Thoracic aorta (tissue), 2 donors: Measurements from ENCODE around the gene NEDD4L. TPM values are rescaled to one million over a fixed set of nuclear protein-coding genes. Genes with fewer than 3 reads are reported as not detected.

Source experiments
- ATAC-seq: fragments of 150-250 bp; one replicate; pipeline ENCODE4 v1.8.0; 2017; ENCODE audit warnings: low read depth; ENCODE audit not compliant: insufficient number of reproducible peaks, low FRiP score
- DNase-seq: peaks from one replicate; pipeline ENCODE4 v3.0.0-alpha.2; 2020; ENCODE audit warnings: low spot score
- H3K27ac ChIP-seq, 2 donors: fragments of 200-600 bp; sonication (generic); 1 replicate in 1 of 2; 2 replicates in 1 of 2; pipeline ENCODE4 v1.5.1; 2016; ENCODE audit warnings: mild to moderate bottlenecking in 2 of 2, moderate library complexity in 2 of 2
- H3K27me3 ChIP-seq: fragments of 200-600 bp; sonication (generic); replicated peaks from 2 replicates; pipeline ENCODE4 v1.6.0; 2016; ENCODE audit warnings: mild to moderate bottlenecking; ENCODE audit not compliant: insufficient read depth
- H3K36me3 ChIP-seq: fragments of 200-600 bp; sonication (generic); one replicate; pipeline ENCODE4 v1.5.1; 2016
- H3K4me1 ChIP-seq, 2 donors: fragments of 200-600 bp; sonication (generic); 1 replicate in 1 of 2; 2 replicates in 1 of 2; pipeline versions ENCODE4 v1.5.1 to v1.6.0; 2016; ENCODE audit warnings: low read depth in 2 of 2, mild to moderate bottlenecking in 1 of 2; ENCODE audit not compliant: control insufficient read depth in 1 of 2
- H3K4me3 ChIP-seq: fragments of 200-600 bp; sonication (generic); 2 replicates; pipeline ENCODE4 v1.5.1; 2016; ENCODE audit warnings: mild to moderate bottlenecking
- H3K9me3 ChIP-seq: fragments of 200-600 bp; sonication (generic); 2 replicates; pipeline ENCODE4 v1.5.1; 2016
- total RNA-seq, 2 donors: library from RNA; depleted of rRNA; stranded (reverse); fragments of >200 nt; gene quantifications; one replicate each; pipeline versions ENCODE4 v1.1.0 to v1.2.3, GENCODE V29; 2016
- TF ChIP-seq, protein P1 (sequence below): fragments of 200-600 bp; sonication (generic); IDR thresholded peaks from one replicate; pipeline ENCODE4 v1.5.1; 2019; ENCODE audit warnings: antibody characterized with exemption

NEDD4L gene
- total RNA-seq, 2 donors from 2014 or later, result 13.9 to 22.9 TPM

DNA sequence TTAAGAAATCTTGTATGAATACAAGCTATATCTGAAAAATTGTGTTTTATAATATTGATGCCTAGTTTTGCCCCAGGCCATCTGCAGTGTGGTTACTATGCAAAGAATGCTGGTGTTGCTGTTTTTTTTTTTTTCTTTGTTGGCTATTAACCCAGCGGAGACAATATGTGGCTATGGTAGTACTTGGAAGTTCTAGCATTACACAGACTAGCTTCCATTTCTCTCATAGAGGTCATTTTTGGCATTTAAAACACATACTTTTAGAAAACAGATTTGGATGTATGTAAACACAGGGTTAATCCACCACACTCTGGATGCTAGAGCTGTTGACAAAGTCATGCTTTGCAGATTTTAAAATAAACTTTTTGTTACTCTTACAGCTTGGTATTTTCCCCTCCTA lies 209.8 kb downstream of the NEDD4L start:
- no peak overlapping the region for H3K4me3 ChIP-seq
- ATAC-seq (no peak), DNase-seq (no peak)
- no peaks in the 10 kb centered on the region for H3K27me3 ChIP-seq
- TF ChIP-seq, protein P1, sequence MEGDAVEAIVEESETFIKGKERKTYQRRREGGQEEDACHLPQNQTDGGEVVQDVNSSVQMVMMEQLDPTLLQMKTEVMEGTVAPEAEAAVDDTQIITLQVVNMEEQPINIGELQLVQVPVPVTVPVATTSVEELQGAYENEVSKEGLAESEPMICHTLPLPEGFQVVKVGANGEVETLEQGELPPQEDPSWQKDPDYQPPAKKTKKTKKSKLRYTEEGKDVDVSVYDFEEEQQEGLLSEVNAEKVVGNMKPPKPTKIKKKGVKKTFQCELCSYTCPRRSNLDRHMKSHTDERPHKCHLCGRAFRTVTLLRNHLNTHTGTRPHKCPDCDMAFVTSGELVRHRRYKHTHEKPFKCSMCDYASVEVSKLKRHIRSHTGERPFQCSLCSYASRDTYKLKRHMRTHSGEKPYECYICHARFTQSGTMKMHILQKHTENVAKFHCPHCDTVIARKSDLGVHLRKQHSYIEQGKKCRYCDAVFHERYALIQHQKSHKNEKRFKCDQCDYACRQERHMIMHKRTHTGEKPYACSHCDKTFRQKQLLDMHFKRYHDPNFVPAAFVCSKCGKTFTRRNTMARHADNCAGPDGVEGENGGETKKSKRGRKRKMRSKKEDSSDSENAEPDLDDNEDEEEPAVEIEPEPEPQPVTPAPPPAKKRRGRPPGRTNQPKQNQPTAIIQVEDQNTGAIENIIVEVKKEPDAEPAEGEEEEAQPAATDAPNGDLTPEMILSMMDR, result no peak
- H3K36me3 ChIP-seq, result no peaks in the 10 kb centered on the region
- H3K9me3 ChIP-seq, result no peaks in the 10 kb centered on the region
- no peaks in the 10 kb centered on the region for H3K4me1 ChIP-seq
- no peak overlapping the region for H3K27ac ChIP-seq

DNA sequence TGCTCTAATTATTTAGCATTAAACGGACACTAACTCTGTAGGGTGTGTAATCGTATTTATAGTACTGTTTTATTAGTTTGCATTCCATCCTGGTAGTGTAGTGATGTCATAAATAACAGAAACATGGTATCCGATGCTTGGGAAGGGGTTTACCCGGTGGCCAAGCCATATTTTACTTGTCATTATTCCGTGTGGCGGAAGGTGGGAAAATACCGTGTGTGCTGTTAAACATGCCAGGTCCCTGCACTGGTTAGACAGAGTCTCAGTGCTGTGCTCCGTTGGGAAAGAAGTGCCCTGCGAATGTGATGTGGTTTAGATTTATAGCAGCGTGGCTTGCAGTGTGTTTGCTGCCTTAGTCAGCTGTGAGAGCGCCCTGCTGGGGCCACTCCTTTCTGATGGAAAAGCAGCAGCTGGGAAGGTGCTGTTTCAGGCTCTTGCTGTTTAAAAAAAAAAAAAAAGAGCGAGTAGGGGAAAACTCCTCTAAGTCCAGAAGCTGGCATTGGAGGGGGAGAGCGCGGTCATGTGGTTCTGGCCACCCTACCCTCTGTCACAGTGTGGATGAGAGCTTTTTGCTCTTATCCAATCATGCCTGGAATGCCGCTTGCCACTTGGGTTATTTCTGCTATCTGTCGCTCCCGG lies 211.0 kb downstream of the NEDD4L start:
- H3K4me3 ChIP-seq, result no peak overlapping the region
- no peak for DNase-seq
- TF ChIP-seq, protein P1, result no peak

DNA sequence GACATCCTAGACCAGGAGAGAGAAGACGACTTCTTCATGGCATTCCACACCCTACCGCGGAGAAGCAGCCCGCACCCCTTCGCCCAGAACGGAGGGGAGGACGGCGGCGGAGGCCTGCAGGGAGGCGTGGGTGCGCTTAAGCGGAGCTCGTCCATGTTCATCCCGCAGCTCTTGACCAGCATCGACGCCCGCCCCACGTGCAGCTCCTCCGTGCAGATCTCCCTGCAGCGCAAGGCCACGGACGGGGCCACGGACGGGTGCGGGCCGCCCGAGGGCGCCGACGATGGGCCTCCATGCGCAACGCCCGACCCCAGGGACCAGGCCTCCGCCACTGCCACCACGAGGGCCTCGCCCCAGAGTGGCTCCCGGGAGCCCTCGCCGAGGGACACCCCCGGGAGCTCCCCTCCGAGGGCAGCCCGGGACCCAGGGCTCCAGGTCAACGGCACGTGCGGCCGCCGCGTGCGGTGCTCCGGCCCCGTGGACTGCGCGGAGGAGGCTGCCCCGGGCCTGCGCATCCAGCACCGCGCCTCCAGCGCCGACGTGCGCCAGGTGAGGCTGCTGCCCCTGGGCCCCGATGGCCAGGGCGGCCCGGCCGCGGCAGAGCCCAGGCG lies 211.8 kb downstream of the NEDD4L start:
- DNase-seq (no peak), ATAC-seq (no peak)
- TF ChIP-seq, protein P1, result no peak
- H3K4me1 ChIP-seq, result no peaks in the 10 kb centered on the region
- H3K27me3 ChIP-seq, result no peaks in the 10 kb centered on the region
- no peaks in the 10 kb centered on the region for H3K9me3 ChIP-seq
- H3K4me3 ChIP-seq, result no peak overlapping the region
- H3K36me3 ChIP-seq, result no peaks in the 10 kb centered on the region
- H3K27ac ChIP-seq, result no peak overlapping the region

More for the DNA sequence above, 211.0 kb downstream of the NEDD4L start:
- H3K9me3 ChIP-seq, result no peaks in the 10 kb centered on the region
- no peak overlapping the region for H3K27ac ChIP-seq
- no peaks in the 10 kb centered on the region for H3K27me3 ChIP-seq
- H3K36me3 ChIP-seq, result no peaks in the 10 kb centered on the region
- no peak for ATAC-seq
- H3K4me1 ChIP-seq, result no peaks in the 10 kb centered on the region

DNA sequence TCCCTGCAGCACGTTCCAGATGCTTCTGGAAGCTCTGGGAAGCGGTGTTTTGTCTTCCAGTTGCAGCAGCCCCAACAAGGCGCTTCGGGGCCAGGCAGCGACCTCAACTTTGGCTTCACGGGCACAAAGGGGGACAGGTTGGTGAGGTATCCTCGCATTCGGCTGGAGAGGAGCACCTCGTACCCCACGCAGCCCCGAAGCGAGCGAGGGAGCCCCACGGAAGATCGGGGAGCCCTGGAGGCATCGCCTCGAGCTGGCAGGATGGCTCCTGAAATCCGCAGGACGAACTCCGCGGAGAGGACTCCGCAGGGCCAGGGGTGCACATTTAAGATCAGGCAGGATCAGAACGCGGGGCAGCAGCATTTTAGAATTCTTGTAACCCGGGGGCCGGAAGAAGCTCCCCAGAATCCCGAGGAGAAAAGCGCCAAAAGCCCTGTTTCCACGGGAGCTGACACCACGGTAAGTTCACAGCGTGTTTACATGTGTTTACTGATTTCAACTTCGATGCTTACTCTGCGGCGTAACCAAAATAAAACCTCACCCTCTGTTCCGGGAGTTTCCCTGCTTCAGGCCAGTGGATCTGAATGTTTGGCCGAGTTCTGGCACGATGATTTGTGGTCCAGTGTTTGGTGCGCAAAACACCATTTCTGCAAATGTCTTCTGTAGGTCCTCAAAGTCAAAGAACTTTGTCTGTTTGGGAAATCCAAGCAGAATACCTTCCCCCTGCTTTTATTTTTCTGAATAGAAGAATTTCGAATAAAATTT lies 212.5 kb downstream of the NEDD4L start:
- Histone ChIP-seq H3K27ac (no peak overlapping the region), H3K4me3 (no peak overlapping the region), H3K9me3 (no peaks in the 10 kb centered on the region), H3K36me3 (no peaks in the 10 kb centered on the region), H3K4me1 (no peaks in the 10 kb centered on the region), H3K27me3 (no peaks in the 10 kb centered on the region)
- DNase-seq (no peak), ATAC-seq (no peak)
- TF ChIP-seq, protein P1, result no peak

DNA sequence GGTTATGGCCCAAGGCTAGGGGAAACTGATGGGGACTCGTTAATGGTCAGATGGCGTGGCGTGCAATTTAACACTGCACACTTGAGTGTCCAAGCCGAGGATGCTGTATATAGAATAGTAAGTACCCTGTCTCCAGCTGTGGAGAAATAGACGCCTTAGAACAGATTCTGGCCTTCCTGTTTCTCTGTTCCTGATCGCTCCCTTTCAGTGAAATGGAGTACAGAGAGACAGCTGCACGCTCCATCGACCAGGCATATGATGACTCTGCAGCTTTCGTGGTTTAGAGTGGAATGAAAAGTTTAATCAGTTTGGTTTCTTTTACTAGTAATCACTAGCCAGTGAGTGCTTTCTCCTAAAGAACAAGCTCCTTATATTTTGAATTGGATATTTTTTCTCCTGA lies 213.4 kb downstream of the NEDD4L start:
- DNase-seq (no peak), ATAC-seq (no peak)
- no peak overlapping the region for H3K27ac ChIP-seq
- TF ChIP-seq, protein P1, result no peak
- no peaks in the 10 kb centered on the region for H3K4me1 ChIP-seq
- H3K27me3 ChIP-seq, result no peaks in the 10 kb centered on the region
- no peaks in the 10 kb centered on the region for H3K9me3 ChIP-seq
- no peak overlapping the region for H3K4me3 ChIP-seq
- no peaks in the 10 kb centered on the region for H3K36me3 ChIP-seq
